Endodermal cell (in vitro differentiated cells): ENCODE results near the gene SLC22A25. TPM values are rescaled to one million over a fixed set of nuclear protein-coding genes. Genes with fewer than 3 reads are reported as not detected.

Experiments
- DNase-seq: peaks from one replicate; pipeline ENCODE4 v3.0.0-alpha.2; 2017
- H3K27ac ChIP-seq: 2 replicates; pipeline ENCODE4 v1.5.1; 2013; ENCODE audit warnings: mild to moderate bottlenecking, low read depth, low read length, moderate library complexity
- H3K27me3 ChIP-seq: 2 replicates; pipeline ENCODE4 v1.6.1; 2013; ENCODE audit warnings: mild to moderate bottlenecking, low read length, moderate library complexity; ENCODE audit not compliant: insufficient read depth, control insufficient read depth, poor library complexity, severe bottlenecking
- H3K36me3 ChIP-seq: 2 replicates; pipeline ENCODE4 v1.7.0; 2013; ENCODE audit warnings: mild to moderate bottlenecking, low read length, moderate library complexity; ENCODE audit not compliant: control insufficient read depth, insufficient read depth
- H3K4me1 ChIP-seq: one replicate; pipeline ENCODE4 v1.7.0; 2013; ENCODE audit warnings: low read length; ENCODE audit not compliant: control insufficient read depth, insufficient read depth
- H3K4me3 ChIP-seq: 2 replicates; pipeline ENCODE4 v1.5.1; 2013; ENCODE audit warnings: mild to moderate bottlenecking, low read length, moderate library complexity
- H3K9ac ChIP-seq: 2 replicates; pipeline ENCODE4 v1.6.1; 2013; ENCODE audit warnings: mild to moderate bottlenecking, low read length, moderate library complexity; ENCODE audit not compliant: poor library complexity, severe bottlenecking; ENCODE audit errors: extremely low read depth
- H3K9me3 ChIP-seq: 2 replicates; pipeline ENCODE4 v1.6.1; 2013; ENCODE audit warnings: mild to moderate bottlenecking, low read length, moderate library complexity; ENCODE audit not compliant: control insufficient read depth
- H3K27ac Mint-ChIP-seq: 2 replicates; pipeline ENCODE4 v1.8.0; 2020; ENCODE audit warnings: mixed read lengths
- H3K27me3 Mint-ChIP-seq: 2 replicates; pipeline ENCODE4 v1.8.0; 2021; ENCODE audit warnings: mild to moderate bottlenecking, mixed read lengths; ENCODE audit not compliant: insufficient read depth
- H3K36me3 Mint-ChIP-seq: 2 replicates; pipeline ENCODE4 v1.8.0; 2020; ENCODE audit warnings: low read depth, mixed read lengths
- H3K4me1 Mint-ChIP-seq: 2 replicates; pipeline ENCODE4 v1.8.0; 2020; ENCODE audit warnings: mixed read lengths
- H3K4me3 Mint-ChIP-seq: 2 replicates; pipeline ENCODE4 v1.8.0; 2020; ENCODE audit warnings: mild to moderate bottlenecking, moderate library complexity, mixed read lengths
- H3K9me3 Mint-ChIP-seq: 2 replicates; pipeline ENCODE4 v1.8.0; 2020; ENCODE audit warnings: mild to moderate bottlenecking, mixed read lengths
- CTCF ChIP-seq: fragments of 200-600 bp; sonication (generic); conservative IDR thresholded peaks from 2 replicates; pipeline ENCODE4 v1.5.0; 2021; ENCODE audit warnings: antibody characterized with exemption, mild to moderate bottlenecking
- WGBS, 2 experiments: methylation state at CpG; one replicate each; pipeline versions ENCODE4 v1.1.5 to v1.1.7; 2013; ENCODE audit warnings: missing lambda C conversion rate in 2 of 2, mixed read lengths in 1 of 2; ENCODE audit not compliant: insufficient coverage in 1 of 2, insufficient read length in 1 of 2; 5-methylcytosine and 5-hydroxymethylcytosine counted together
- total RNA-seq, 2 donors: library from RNA; stranded (reverse); fragmentation: NEBNext Ultra II Directional in 1 of 2; extraction: Animal tissue kit (Norgen Biotek cat#: 25700) in 1 of 2; gene quantifications; 2 replicates in 1 of 2; 3 replicates in 1 of 2; pipeline ENCODE4 v1.2.1, GENCODE V29; 2021

Gene SLC22A25
- total RNA-seq, 2 donors from 2014 or later = 0.18 TPM; not detected in 1

- no peak overlapping the region for H3K4me3 ChIP-seq
- no peak overlapping the region for H3K27ac Mint-ChIP-seq
- no peaks in the 10 kb centered on the region for H3K4me1 Mint-ChIP-seq
- no peaks in the 10 kb centered on the region for H3K36me3 ChIP-seq
- no peak overlapping the region for H3K9ac ChIP-seq
- H3K27me3 Mint-ChIP-seq = peaks cover 3% of the 10 kb centered on the region
- H3K9me3 Mint-ChIP-seq = no peaks in the 10 kb centered on the region
- TF ChIP-seq CTCF = no peak
- H3K27me3 ChIP-seq = no peaks in the 10 kb centered on the region
- no peaks in the 10 kb centered on the region for H3K9me3 ChIP-seq
- DNase-seq = no peak
- H3K27ac ChIP-seq = no peak overlapping the region
- H3K4me3 Mint-ChIP-seq = no peak overlapping the region
- no peaks in the 10 kb centered on the region for H3K36me3 Mint-ChIP-seq
- no peaks in the 10 kb centered on the region for H3K4me1 ChIP-seq
- 92% methylated on average over 1 of the region's 1 CpG; no CpG with 5 or more reads in 1 of the 2 experiments for WGBS, 2 experiments
These were observed 2.6 kb upstream of the SLC22A25 start for GRCh38 chr11:63246045-63246444.

GRCh38 chr11:63244862-63245261 is 1.5 kb upstream of the SLC22A25 start:
- Mint-ChIP-seq H3K4me1 (no peaks in the 10 kb centered on the region), H3K27me3 (peaks cover 3% of the 10 kb centered on the region), H3K27ac (no peak overlapping the region), H3K36me3 (no peaks in the 10 kb centered on the region), H3K9me3 (no peaks in the 10 kb centered on the region), H3K4me3 (no peak overlapping the region)
- WGBS, 2 experiments = 82 to 86% methylated on average over 2 of the region's 2 CpGs
- H3K4me3 ChIP-seq = no peak overlapping the region
- DNase-seq = no peak
- no peak for TF ChIP-seq CTCF
- no peaks in the 10 kb centered on the region for H3K36me3 ChIP-seq
- no peaks in the 10 kb centered on the region for H3K9me3 ChIP-seq
- no peaks in the 10 kb centered on the region for H3K27me3 ChIP-seq
- H3K9ac ChIP-seq = no peak overlapping the region
- no peak overlapping the region for H3K27ac ChIP-seq
- no peaks in the 10 kb centered on the region for H3K4me1 ChIP-seq

GRCh38 chr11:63242089-63242781 is 1.2 kb downstream of the SLC22A25 start:
- Histone ChIP-seq H3K9me3 (peaks cover 7% of the 10 kb centered on the region), H3K27ac (no peak overlapping the region), H3K9ac (no peak overlapping the region), H3K27me3 (no peaks in the 10 kb centered on the region), H3K4me3 (no peak overlapping the region), H3K4me1 (no peaks in the 10 kb centered on the region), H3K36me3 (no peaks in the 10 kb centered on the region)
- WGBS, 2 experiments = 86 to 92% methylated on average over 2 to 4 of the region's 5 CpGs
- Mint-ChIP-seq H3K27ac (no peak overlapping the region), H3K9me3 (peaks cover 13% of the 10 kb centered on the region), H3K4me3 (no peak overlapping the region), H3K27me3 (peaks cover 3% of the 10 kb centered on the region), H3K4me1 (peaks cover 4% of the 10 kb centered on the region), H3K36me3 (no peaks in the 10 kb centered on the region)
- no peak for DNase-seq
- TF ChIP-seq CTCF = no peak
